Trophoblast cell (in vitro differentiated cells and primary cell): ENCODE measurements around the gene GALNT18.

Experiments
- DNase-seq, 2 donors: peaks; one replicate each; pipeline ENCODE4 v3.0.0-alpha.2; 2016
- H2AFZ ChIP-seq: 2 replicates; pipeline ENCODE4 v1.6.1; 2013; ENCODE audit warnings: low read length, moderate library complexity, mild to moderate bottlenecking; ENCODE audit not compliant: insufficient read depth, poor library complexity
- H2AK5ac ChIP-seq: 2 replicates; pipeline ENCODE4 v1.6.1; 2013; ENCODE audit warnings: mild to moderate bottlenecking, low read length
- H2BK120ac ChIP-seq: 2 replicates; pipeline ENCODE4 v1.6.1; 2013; ENCODE audit warnings: low read length, mild to moderate bottlenecking, moderate library complexity; ENCODE audit not compliant: insufficient read depth, poor library complexity
- H2BK12ac ChIP-seq: 2 replicates; pipeline ENCODE4 v1.6.1; 2013; ENCODE audit warnings: mild to moderate bottlenecking, low read length, moderate library complexity
- H2BK5ac ChIP-seq: 2 replicates; pipeline ENCODE4 v1.6.1; 2013; ENCODE audit warnings: low read length, low read depth, moderate library complexity, mild to moderate bottlenecking; ENCODE audit not compliant: poor library complexity
- H3K14ac ChIP-seq: 2 replicates; pipeline ENCODE4 v1.6.1; 2013; ENCODE audit warnings: mild to moderate bottlenecking, low read length
- H3K18ac ChIP-seq: 2 replicates; pipeline ENCODE4 v1.6.1; 2013; ENCODE audit warnings: mild to moderate bottlenecking, low read length
- H3K23ac ChIP-seq: 2 replicates; pipeline ENCODE4 v1.6.1; 2013; ENCODE audit warnings: low read length
- H3K27ac ChIP-seq: 2 replicates; pipeline ENCODE4 v1.5.1; 2013; ENCODE audit warnings: low read depth, mild to moderate bottlenecking, inconsistent platforms, low read length, moderate library complexity
- H3K27me3 ChIP-seq: 2 replicates; pipeline ENCODE4 v1.6.1; 2013; ENCODE audit warnings: inconsistent platforms, mild to moderate bottlenecking, low read length, moderate library complexity; ENCODE audit not compliant: insufficient read depth
- H3K36me3 ChIP-seq, 2 experiments: 1 replicate in 1 of 2; 2 replicates in 1 of 2; pipeline ENCODE4 v1.6.1; 2013; ENCODE audit warnings: low read length in 2 of 2, mild to moderate bottlenecking in 2 of 2, moderate library complexity in 1 of 2; ENCODE audit not compliant: insufficient read depth in 2 of 2, control insufficient read depth in 1 of 2
- H3K4ac ChIP-seq: 2 replicates; pipeline ENCODE4 v1.6.1; 2013; ENCODE audit warnings: low read depth, mild to moderate bottlenecking, low read length, moderate library complexity
- H3K4me1 ChIP-seq, 2 experiments: 1 replicate in 1 of 2; 2 replicates in 1 of 2; pipeline ENCODE4 v1.6.1; 2013; ENCODE audit warnings: low read length in 2 of 2, mild to moderate bottlenecking in 2 of 2, moderate library complexity in 1 of 2; ENCODE audit not compliant: insufficient read depth in 2 of 2, control insufficient read depth in 1 of 2
- H3K4me2 ChIP-seq: 2 replicates; pipeline ENCODE4 v1.6.1; 2013; ENCODE audit warnings: inconsistent platforms, mild to moderate bottlenecking, low read length, moderate library complexity
- H3K4me3 ChIP-seq: 2 replicates; pipeline ENCODE4 v1.5.1; 2013; ENCODE audit warnings: mild to moderate bottlenecking, low read depth, low read length, inconsistent platforms
- H3K79me1 ChIP-seq: one replicate; pipeline ENCODE4 v1.6.1; 2013; ENCODE audit warnings: low read length
- H3K79me2 ChIP-seq: 2 replicates; pipeline ENCODE4 v1.6.1; 2013; ENCODE audit warnings: low read length, mild to moderate bottlenecking; ENCODE audit not compliant: control insufficient read depth, insufficient read depth, poor library complexity
- H3K9ac ChIP-seq: 2 replicates; pipeline ENCODE4 v1.6.1; 2013; ENCODE audit warnings: mild to moderate bottlenecking, low read length
- H3K9me3 ChIP-seq: 2 replicates; pipeline ENCODE4 v1.6.1; 2013; ENCODE audit warnings: low read depth, mild to moderate bottlenecking, control low read depth, inconsistent platforms, low read length; ENCODE audit not compliant: insufficient read depth
- H4K12ac ChIP-seq: 2 replicates; pipeline ENCODE4 v1.6.1; 2013; ENCODE audit warnings: low read depth, mild to moderate bottlenecking, low read length, moderate library complexity
- H4K8ac ChIP-seq: 2 replicates; pipeline ENCODE4 v1.6.1; 2013; ENCODE audit warnings: low read depth, mild to moderate bottlenecking, low read length, moderate library complexity
- H4K91ac ChIP-seq: one replicate; pipeline ENCODE4 v1.6.1; 2013; ENCODE audit warnings: low read depth, mild to moderate bottlenecking, low read length, moderate library complexity
- WGBS: extraction: QIAGEN DNeasy Blood & Tissue Kit; methylation state at CpG from one replicate; pipeline ENCODE4 v1.1.7; 2013; ENCODE audit warnings: missing lambda C conversion rate; ENCODE audit not compliant: insufficient read length, insufficient coverage; ENCODE audit errors: extremely low coverage; 5-methylcytosine and 5-hydroxymethylcytosine counted together

Gene GALNT18

GRCh38 chr11:11247576-11247975, 374.2 kb downstream of the GALNT18 start:
- no peak overlapping the region for H2BK12ac ChIP-seq
- no peak overlapping the region for H3K27ac ChIP-seq
- WGBS, result no CpG with 5 or more reads among the region's 2 CpGs

GRCh38 chr11:11247086-11247485, 374.7 kb downstream of the GALNT18 start:
- Histone ChIP-seq H3K18ac (no peak overlapping the region), H4K91ac (no peak overlapping the region), H2BK120ac (no peak overlapping the region), H3K4me3 (no peak overlapping the region), H3K9ac (no peak overlapping the region), H3K4ac (no peak overlapping the region), H2BK5ac (no peak overlapping the region), H3K27ac (no peak overlapping the region), H3K14ac (no peak overlapping the region), H2AFZ (no peak overlapping the region), H3K9me3 (no peaks in the 10 kb centered on the region), H3K79me2 (no peaks in the 10 kb centered on the region), H2BK12ac (no peak overlapping the region), H3K4me2 (no peak overlapping the region), H3K79me1 (no peaks in the 10 kb centered on the region), H4K12ac (no peak overlapping the region), H2AK5ac (no peak overlapping the region), H3K4me1 (peaks cover 7 to 9% of the 10 kb centered on the region in 2 experiments), H4K8ac (no peak overlapping the region), H3K36me3 (no peaks in the 10 kb centered on the region), H3K27me3 (no peaks in the 10 kb centered on the region), H3K23ac (no peak overlapping the region)
- DNase-seq, result no peak
- WGBS, result no CpG with 5 or more reads among the region's 6 CpGs

More at GRCh38 chr11:11247576-11247975, 374.2 kb downstream of the GALNT18 start:
- Histone ChIP-seq H2BK120ac (no peak overlapping the region), H2BK5ac (no peak overlapping the region), H3K23ac (no peak overlapping the region), H3K4me2 (no peak overlapping the region), H4K91ac (no peak overlapping the region), H3K4me3 (no peak overlapping the region), H3K4ac (no peak overlapping the region), H3K27me3 (no peaks in the 10 kb centered on the region), H4K8ac (no peak overlapping the region), H3K9ac (no peak overlapping the region), H3K18ac (no peak overlapping the region), H2AFZ (no peak overlapping the region), H3K14ac (no peak overlapping the region), H3K79me1 (no peaks in the 10 kb centered on the region), H3K79me2 (no peaks in the 10 kb centered on the region), H4K12ac (no peak overlapping the region), H3K36me3 (no peaks in the 10 kb centered on the region), H3K9me3 (no peaks in the 10 kb centered on the region), H3K4me1 (peaks cover 7 to 9% of the 10 kb centered on the region in 2 experiments), H2AK5ac (no peak overlapping the region)
- no peak for DNase-seq

GRCh38 chr11:11246166-11246565, 375.6 kb downstream of the GALNT18 start:
- no peak overlapping the region for H3K23ac ChIP-seq
- no peaks in the 10 kb centered on the region for H3K27me3 ChIP-seq
- peak in 1 of 2 donors; percentile 33 for DNase-seq
- H3K4me2 ChIP-seq, result no peak overlapping the region
- H2BK5ac ChIP-seq, result no peak overlapping the region
- no peak overlapping the region for H3K27ac ChIP-seq
- H2BK120ac ChIP-seq, result no peak overlapping the region
- H3K14ac ChIP-seq, result no peak overlapping the region
- no CpG with 5 or more reads among the region's 1 CpG for WGBS
- no peaks in the 10 kb centered on the region for H3K36me3 ChIP-seq
- no peak overlapping the region for H3K9ac ChIP-seq
- H2AFZ ChIP-seq, result no peak overlapping the region
- peaks cover 7 to 9% of the 10 kb centered on the region in 2 experiments for H3K4me1 ChIP-seq
- no peak overlapping the region for H4K12ac ChIP-seq
- H3K4ac ChIP-seq, result no peak overlapping the region
- no peak overlapping the region for H3K18ac ChIP-seq
- no peaks in the 10 kb centered on the region for H3K79me2 ChIP-seq
- H4K8ac ChIP-seq, result no peak overlapping the region
- no peak overlapping the region for H4K91ac ChIP-seq
- H2AK5ac ChIP-seq, result no peak overlapping the region
- no peaks in the 10 kb centered on the region for H3K9me3 ChIP-seq
- H2BK12ac ChIP-seq, result no peak overlapping the region
- no peaks in the 10 kb centered on the region for H3K79me1 ChIP-seq
- no peak overlapping the region for H3K4me3 ChIP-seq

- Histone ChIP-seq H2AFZ (no peak overlapping the region), H3K4ac (no peak overlapping the region), H2BK12ac (no peak overlapping the region), H3K9ac (no peak overlapping the region), H3K4me3 (no peak overlapping the region), H2BK120ac (no peak overlapping the region), H3K18ac (no peak overlapping the region), H2BK5ac (no peak overlapping the region), H3K23ac (no peak overlapping the region), H3K36me3 (no peaks in the 10 kb centered on the region), H4K8ac (no peak overlapping the region), H3K27me3 (no peaks in the 10 kb centered on the region), H3K4me2 (no peak overlapping the region), H2AK5ac (no peak overlapping the region), H3K79me1 (no peaks in the 10 kb centered on the region), H3K9me3 (no peaks in the 10 kb centered on the region), H4K91ac (no peak overlapping the region), H3K14ac (no peak overlapping the region), H3K4me1 (peaks cover 7 to 9% of the 10 kb centered on the region in 2 experiments), H3K79me2 (no peaks in the 10 kb centered on the region), H3K27ac (no peak overlapping the region), H4K12ac (no peak overlapping the region)
- no CpG with 5 or more reads among the region's 3 CpGs for WGBS
- no peak for DNase-seq
These were observed 376.4 kb downstream of the GALNT18 start for GRCh38 chr11:11245453-11245852.
